HG02981 (cell line): Measurements from ENCODE around the gene SEC14L2.
"Not testable (repeated sequence)": the region's sequence is repeated elsewhere in the genome, so short reads cannot be mapped to it uniquely, and the experiment has no call there.

Experiments
- ATAC-seq: cut with Tn5 transposase; IDR thresholded peaks from one replicate; pipeline ENCODE4 v1.9.1; 2021; ENCODE audit warnings: mild to moderate bottlenecking, moderate library complexity; ENCODE audit not compliant: unreplicated experiment

The SEC14L2 gene

DNA sequence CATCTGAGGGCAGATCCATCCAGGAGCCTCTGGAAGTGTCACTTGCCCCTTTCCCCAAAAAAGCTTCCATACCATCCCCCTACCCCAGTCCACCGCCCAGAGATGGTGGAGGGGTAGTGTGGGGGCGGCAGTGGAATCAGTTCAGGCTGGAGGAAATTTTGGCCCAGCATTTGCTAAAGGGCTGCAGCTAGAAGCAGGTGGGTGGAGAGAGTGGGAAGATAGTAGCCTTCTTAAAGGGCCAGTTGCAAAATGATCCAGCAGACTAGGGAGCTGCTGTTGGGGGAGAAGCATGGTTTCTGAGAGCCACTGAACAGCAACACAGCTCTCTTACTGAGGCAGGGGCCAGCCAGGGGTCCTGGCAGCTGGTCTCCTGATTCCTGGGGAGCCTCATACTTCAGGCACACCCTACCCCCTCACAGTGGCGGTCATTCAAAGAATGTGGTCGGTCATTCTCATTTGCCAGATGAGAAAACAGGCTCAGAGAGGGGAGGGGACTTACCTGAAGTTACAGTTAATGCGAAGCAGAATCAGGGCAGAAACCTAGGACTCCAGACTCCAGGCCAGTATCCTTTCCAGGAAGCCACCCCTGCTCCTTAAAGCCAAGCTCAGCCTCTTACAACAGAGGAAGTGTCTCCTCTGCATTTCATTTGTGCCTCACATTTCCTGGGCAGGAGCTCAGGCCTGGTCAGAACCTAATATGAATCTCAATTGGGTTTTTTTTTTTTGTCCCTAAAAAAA is 5.4 kb downstream of the SEC14L2 start:
- no peak for ATAC-seq

DNA sequence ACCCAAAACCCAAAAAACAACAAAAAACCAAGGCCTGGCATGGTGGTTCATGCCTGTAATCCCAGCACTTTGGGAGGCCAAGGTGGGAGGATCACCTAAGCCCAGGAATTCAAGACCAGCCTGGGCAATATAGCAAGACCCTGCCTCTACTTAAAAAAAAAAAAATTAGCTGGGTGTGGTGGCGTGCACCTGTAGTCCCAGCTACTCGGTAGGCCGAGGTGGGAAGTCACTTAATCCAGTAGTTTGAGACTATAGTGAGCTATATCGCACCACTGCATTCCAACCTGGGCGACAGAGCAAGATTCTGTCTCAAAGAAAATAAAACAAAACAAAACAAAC is 5.9 kb downstream of the SEC14L2 start:
- ATAC-seq, result not testable (repeated sequence)

DNA sequence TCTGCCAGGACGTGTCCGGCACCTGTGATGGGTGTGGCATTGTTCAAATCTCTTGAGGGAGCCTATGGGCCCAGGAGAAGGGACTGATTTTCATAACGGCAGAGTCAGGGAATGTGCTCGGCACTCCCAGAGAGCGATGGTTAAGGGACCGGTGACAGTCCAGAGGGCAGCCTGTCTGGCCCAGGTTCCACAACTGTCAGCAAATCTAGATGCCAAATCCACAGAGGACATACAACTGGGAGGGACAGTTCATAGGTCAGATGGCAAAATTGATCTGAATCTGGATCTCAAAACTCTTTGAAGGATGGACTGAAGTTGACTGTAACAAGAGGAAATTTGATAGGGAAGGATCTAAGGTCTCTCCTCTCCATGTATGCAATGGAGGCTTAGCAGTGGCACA is 7.5 kb downstream of the SEC14L2 start:
- no peak for ATAC-seq

DNA sequence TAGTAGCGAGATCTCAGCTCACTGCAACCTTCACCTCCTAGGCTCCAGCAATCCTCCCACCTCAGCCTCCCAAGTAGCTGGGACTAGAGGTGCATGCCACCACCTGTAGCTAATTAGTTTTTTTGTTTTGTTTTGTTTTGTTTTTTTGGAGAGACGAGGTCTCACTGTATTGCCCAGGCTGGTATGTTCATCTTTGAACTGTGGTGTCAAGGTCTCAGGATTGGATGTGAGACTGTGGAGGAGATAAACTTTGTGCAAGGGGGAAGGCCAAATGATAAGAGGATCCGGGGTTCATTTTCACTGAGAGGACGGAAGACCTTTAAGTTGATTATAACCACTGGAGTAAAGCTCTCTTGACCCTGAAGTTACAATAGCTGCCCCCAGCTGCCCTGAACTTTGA is 8.9 kb downstream of the SEC14L2 start:
- no peak for ATAC-seq

DNA sequence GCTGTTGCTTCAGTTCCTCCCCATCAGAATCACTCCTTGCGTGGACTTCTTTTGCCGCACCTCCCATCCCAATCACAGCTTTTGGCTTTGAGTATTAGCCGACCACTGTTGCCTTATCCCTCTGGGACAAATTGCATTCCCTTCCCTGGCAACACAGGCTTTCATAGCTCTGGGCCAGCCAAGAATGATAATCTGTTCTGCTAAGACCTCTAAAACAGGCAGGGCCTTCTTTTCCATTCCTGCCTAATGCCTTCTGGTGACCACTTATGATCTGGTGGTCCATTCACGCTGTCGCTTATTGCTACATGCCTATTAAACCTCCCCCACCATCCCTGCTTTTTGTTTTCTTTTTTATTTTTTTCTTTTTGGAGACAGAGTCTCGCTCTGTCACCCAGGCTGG is 9.6 kb downstream of the SEC14L2 start:
- no peak for ATAC-seq

DNA sequence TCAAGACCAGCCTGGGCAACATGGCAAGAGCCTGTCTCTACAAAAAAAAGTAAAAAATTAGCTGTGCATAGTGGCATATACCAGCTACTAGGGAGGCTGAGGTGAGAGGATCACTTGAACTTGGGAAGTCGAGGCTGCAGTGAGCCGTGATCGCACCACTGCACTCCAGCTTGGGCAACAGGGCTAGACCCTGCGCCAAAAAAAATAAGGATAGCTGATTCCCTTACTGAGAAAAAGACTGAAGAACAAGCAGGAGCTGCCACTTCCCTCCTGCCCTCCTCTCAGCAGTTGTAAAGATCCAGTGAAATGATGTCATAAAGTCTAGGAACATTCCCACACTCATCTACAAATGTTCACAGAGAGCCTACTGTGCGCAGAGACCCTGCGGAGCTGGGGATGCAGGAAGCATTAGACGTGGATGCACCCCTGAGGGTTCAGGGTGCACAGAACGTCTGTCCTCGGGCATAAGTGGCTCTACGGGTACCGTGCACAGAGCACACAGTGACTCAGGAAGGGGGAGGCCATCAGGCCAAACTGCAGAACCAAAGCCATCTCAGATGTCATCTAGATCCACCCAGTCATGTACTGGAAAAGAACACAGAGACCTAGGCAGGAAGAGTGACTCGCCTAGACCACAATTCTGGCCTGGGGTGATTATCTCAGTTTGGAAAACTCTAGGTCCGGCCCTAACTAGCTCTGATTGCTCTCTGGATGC is 11.7 kb downstream of the SEC14L2 start:
- ATAC-seq, result no peak

DNA sequence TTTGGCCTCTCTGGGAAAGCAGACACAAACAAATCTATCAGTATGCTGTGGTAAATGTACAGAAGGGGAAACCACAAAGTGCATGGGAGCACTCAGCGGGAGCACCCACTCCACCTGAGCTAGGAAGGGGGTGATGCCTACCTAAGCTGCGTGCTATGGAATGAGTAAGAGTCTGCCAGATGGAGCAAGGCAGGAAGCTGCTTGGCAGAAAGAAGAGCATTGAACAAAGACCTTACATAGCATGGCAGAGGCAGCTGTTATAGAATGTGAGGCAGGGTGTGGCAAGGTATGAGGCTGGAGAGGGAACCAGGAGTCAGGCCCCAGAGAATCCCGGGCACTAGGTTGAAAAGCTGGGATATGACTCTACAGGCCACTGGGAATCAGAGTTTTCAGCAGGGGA is 15.0 kb downstream of the SEC14L2 start:
- ATAC-seq, result no peak

DNA sequence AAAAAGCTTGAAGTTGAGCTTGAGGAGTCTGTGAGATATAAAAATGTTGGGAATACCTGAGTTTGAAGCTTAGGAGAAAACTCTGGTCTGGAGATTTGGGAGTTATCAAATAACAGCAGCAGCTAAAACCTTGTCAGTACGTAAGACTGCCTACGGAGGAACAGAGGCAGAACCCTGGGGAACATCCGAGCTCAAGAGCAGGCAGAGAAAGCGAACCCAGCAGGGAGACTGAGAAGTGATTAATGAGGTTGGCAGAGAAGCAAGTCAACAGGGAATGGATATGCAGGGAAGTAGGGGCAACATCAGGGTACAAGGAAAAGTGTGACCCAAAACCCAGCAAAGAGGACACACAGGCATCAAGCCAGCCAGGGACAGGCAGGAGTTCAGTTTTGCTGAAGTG is 16.2 kb downstream of the SEC14L2 start:
- no peak for ATAC-seq

DNA sequence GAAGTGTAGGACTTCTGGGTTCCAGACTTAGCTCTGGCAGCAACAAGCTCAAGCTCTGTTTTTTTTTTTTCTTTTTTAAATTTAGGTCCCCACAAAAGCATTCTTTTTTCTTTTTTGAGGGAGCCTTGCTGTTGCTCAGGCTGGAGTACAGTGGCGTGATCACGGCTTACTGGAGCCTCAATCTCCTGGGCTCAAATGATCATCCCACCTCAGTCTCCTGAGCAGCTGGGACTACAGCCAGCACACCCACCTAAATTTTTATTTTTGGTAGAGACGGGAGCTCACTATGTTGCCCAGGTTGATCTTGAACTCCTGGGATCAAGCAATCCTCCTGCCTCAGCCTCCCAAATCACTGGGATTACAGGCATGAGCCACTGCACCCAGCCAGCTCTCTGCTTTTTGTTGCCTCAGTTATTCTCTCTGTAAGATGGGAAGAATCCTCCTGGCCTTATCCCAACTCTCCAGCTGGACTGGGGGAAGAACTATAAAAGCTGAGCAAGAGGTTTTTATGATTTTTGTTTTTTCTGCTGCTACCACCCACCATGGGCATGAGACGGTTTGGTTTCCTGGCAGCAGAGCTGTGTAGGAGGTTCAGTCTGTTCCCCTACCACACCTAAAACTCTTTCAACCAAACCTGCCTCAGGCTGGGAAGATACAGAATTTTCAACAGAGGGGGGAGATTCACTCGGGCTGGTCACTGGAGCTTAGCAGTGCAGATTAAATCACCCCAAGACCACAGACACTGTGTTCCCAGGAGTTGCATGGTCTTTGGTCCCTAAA is 17.1 kb downstream of the SEC14L2 start:
- ATAC-seq, result no peak

DNA sequence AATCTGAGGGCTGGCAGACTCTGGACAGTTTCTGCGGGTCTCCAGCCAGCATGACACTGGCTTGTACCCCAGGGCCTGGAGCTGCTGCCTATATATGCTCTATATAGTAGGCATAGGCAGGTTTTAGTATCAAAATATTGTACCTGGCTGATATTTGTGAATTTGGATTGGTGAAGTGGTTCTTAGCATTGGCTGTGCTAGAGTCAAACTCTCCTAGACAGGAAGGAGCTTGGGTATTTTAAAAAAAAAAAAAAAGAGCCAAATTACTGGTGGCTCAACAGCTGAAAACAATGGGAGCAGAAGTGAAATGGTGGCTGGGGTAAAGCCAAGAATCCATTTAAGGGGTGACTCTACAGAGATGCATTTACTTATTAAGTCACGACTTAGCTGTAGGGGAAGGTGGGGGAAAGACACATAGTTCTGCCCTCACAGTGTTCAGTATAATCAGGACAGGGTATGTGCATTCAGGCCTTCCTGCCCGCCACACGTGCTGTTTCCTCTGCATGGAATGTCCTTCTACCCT is 17.8 kb downstream of the SEC14L2 start:
- ATAC-seq, result no peak

DNA sequence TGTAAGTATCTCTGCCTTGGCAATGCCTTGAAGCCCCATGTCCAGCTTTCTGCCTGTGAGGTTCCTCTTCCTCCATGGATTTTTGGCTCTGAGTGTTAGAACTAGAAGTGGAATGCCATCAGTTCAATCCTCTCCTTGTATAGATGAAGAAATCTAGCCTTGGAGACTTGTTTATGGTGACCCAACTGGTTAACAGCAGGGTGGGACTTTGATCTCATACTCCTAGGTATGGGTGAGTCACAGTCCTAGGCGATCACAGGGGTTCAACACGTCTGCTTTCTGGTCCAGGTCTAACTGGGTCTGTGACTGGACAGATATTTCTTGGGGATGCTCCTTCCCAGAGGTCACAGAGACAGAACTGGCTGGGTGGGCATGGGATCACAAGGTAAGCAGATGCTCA is 19.6 kb downstream of the SEC14L2 start:
- ATAC-seq, result no peak

DNA sequence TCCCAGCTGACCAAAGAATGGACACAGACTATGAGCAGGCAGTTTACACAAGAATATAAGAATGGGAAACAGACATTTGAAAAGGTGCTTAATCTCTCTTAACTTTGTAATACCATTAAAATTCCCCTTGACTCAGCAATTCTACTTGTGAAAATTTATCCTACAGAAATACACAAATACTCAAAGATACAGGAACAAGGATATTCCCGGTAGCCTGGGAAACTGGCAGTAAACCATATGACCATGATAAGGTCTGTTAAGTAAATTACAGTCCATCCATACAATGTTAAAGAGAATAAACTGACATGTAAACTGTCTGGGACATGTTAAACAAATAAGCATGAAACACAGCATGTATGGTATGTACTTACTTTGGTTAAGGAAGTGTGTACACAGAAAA is 20.0 kb downstream of the SEC14L2 start:
- ATAC-seq, result no peak

DNA sequence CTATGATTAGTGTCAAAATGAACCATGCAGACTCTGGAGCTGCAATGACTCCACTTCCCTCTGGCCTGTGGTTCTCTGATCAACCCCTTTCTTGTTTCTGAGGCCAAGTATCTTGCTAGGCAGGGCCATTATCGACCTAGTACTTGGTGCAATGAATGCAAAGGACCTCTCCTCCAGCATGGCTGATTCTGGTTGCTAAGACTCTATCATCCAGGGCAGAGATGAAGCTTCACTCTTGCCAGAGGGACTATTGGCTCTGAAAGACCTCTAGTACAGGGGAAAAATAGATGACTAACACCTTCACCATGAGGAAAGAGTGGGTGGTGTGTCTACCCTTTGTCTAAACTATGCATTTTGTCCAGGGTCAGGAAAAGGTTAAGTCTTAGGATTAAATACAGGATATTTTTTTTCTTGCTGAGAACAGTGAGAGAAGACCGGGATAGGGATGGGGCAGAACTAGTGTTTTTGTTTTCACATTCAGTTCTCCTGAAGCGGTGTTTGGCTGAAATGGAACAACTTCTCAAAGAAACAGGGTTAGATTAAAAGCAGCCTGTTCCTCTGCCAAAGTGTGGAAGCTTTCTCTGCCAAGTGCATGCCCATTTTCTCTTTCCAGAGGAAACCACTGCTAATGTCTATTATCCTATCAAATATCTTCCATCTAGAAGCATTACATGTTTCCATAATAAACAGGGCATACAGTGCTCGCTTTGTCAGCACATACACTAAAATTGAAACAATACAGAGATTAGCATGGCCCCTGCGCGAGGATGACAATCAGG is 23.7 kb downstream of the SEC14L2 start:
- no peak for ATAC-seq

DNA sequence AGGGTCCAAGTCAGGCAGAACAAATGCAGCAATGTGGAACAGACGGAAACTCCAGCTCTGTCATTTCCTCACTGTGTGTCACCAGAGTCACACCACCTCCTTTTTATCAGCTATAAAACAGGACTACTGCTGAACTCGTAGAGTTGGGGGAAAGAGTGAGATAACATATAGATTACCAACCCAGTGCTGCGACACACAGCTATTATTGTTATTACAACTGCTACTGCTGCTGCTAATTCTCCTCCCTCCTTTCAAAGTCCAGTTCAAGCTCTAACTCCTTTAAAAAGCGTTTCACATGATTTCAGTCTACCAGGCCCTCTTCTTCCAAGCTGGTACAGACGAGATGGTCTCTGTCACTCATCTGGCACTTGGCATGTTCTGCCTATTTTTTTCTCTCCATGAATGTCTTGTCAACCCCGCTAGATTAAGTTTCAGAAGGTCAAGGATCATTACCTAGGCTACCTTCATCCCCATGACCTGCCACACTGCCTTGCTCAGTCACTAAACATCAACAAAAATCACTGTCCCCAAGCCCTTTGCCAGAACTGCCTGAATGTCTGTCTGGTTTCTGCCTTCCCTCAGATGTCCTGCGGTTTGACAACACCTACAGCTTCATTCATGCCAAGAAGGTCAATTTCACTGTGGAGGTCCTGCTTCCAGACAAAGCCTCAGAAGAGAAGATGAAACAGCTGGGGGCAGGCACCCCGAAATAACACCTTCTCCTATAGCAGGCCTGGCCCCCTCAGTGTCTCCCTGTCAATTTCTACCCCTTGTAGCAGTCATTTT is 25.1 kb downstream of the SEC14L2 start:
- no peak for ATAC-seq

DNA sequence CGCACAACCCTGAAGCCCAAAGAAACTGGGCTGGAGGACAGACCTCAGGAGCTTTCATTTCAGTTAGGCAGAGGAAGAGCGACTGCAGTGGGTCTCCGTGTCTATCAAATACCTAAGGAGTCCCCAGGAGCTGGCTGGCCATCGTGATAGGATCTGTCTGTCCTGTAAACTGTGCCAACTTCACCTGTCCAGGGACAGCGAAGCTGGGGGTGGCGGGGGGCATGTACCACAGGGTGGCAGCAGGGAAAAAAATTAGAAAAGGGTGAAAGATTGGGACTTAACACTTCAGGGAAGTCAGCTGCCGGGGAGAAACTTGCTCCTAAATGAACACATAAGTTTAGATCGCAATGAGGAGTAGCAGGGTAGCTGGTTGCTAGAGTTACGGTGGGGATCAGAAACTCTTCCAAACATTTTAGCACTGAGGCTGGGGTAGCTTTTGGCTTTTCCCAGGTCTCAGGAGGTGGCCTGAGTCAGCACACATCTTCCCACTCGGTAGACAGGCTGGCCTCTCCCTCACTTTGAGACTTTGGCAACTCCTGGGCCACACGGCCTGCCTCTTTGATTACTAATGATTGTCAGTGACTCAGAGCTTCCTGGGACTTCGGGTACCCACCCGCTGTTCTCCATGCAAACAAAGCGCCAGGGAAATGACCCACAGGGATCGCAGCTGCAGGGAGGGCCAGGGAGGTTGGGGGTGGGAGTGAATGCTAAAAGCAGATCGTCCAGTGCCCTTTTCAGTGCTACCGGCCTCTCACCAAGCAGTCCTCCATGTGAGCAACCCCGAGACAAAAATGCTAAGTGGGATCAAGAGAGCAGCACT is 25.9 kb downstream of the SEC14L2 start:
- ATAC-seq, result no peak

DNA sequence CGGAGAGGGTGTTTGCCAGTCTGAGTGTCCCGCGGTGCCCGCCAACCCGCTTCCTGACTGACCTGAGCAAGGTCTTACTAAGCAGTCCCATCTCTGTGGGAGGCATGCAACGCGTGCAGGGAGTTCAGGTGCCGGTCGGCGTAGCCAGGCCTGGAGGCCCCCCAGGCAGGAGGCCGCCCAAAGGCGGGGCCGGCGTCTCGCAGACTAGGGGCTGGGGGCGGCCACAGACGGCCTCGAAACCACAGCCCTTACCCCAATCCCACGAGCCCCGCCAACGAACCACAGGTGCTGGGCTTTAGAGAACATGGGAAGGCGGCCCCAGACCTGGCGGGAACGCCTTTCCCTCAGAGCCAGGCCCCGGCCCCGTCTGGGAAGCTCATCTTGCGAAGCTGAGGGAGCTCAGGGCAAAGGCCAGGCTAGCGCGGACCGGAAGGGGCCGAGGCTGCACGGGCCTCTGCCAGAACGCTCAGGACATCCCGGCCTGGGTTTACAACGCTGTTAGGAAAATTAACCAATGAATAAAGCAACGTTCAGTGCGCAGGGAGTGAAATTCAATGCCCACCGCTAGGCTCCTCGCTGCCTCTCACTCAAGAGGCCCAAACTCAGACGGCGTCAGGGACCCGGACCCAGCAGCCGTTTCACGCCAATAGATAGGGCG is 26.6 kb downstream of the SEC14L2 start:
- peak; percentile 22 for ATAC-seq

DNA sequence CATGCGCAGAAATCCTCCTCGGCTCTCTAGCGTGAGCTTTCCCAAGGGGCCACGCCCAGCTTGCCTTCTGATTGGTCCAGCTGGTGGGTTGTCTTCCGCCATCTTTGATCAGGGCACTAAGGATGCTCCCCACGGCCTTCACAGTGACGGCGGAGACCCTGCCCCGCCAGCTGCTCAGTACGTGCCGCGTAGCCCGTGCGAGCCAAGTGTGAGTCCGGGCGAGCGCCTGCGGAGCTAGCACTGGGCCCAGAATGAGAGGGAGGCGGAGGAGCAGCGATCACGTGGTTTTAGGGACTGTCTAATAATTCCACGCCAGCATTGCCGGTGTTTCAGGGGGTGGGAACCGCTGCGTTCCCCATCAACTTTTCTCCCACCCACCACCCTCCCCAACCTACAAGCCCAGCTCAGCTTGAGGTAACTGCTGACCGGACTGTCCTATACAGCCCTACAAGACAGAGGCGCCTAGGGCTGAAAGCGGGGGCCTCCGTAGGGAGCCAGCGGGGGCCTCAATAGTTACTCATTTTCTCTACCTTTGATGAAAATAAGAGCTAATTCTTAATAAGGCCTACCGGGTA is 27.2 kb downstream of the SEC14L2 start:
- ATAC-seq, result peak; percentile 85

DNA sequence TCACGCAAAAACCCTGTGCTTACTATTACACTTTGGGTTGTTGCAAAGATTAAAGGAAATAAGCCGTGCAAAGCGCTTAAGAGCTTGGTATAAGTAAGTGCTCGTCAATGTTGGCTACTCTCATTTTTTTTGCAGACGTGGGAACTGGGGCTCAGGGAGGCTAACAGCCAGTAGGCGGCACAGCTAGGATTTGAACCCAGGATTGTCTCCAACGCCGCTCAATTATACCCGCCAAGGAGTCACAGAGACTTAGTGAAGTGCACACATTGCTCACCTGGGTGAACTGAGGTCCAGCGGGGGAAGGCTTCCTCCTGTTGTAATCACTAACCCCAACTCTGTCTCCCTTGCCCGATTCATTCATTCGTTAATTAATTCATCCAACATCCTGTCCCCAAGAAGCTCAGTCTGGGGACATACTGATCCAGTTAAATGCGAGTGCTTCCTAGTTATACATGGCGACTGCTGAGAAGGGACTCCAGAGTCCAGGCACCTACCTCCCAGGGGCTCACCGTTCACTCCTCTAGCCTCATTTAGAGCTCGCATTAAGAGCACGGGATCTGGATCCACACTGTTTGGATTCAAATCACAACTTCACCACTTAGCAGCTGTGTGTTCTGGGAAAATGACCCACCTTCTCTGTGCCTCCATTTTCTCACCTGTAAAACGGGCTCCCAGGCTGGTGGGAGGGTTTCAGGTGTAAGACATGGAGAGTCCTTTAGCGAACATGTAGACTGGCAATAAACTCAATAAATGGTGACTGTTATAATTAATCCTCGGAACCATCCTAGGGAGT is 27.9 kb downstream of the SEC14L2 start:
- no peak for ATAC-seq
